GM04503 (cell line): Measurements from ENCODE around the gene MOV10.
A peak's percentile ranks its signal among the peaks of the same experiment; 100 is the strongest.

Experiments
- DNase-seq: peaks from one replicate; pipeline ENCODE4 v3.0.0-alpha.2; 2012; ENCODE audit warnings: low read depth

MOV10 gene

DNA sequence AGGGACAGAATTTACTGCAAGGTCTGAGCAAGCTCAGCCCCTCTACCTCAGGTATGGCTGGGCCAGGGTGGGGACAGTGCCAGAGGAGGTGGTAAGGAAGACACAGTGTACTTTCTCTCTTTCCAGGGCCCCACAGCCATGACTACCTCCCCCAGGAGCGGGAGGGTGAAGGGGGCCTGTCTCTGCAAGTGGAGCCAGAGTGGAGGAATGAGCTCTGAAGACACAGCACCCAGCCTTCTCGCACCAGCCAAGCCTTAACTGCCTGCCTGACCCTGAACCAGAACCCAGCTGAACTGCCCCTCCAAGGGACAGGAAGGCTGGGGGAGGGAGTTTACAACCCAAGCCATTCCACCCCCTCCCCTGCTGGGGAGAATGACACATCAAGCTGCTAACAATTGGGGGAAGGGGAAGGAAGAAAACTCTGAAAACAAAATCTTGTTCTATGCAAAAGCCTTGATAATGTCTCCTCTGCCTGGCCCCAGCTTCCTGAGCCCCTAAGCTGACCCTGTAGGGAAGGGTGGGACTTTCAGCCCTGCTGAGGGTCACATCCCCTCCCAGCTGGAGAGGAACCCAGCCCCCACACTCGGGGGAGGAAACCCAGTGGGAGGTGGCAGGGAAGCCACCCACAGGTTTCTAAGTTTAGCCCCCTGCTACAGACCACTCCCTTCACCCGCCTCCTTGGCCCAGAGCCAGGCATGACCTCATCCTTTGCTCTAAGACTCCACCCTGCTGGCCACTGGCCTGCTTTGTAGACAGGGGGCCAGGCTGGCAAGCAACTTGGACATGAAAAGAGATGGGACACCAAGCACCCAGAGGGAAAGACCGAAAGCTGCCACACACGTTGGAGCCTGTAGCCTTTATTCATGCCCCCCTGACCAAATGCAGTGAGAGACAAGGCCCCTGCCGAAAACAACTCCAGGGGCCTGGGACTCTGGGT is 26.1 kb downstream of the MOV10 start:
- peak; percentile 55 for DNase-seq

DNA sequence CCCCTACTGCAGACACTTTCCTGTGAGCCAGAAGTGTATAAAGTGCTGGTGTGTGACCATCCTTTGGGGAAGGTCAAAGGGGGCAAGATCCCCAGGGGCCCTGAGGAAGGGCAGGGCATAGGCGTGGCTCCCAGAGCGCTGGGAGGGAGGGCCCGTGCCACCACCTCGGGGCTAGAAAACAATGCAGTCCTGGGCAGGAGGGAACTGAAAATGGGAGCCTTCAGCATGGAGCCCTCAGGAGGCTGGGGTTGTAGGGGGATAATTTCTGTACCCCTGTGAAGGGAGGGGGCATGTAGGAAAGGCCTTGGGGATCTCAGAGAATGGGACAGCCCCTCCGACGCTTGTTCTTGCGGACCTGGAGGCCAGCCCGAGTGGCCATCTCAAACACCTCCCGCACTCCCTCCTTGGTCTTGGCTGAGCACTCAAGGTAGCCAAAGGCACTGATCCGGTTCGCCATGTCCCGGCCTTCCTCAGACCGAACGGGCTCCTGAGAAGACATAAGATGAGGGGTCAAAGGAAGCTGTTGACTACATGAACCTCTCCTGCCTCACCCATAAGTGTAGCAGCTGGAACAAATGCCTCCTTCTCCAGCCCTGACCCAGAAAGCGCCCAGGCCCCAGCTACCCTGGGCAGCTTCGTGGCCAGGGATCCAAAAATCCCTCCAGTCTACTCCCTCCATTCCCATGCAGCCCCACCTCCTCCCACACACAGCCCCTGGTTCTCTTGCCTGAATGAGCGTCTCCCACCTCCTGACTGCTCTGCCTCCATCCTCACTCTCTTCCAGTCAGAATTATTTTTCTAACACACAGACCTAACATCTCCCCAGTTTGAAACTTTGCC is 27.0 kb downstream of the MOV10 start:
- no peak for DNase-seq

DNA sequence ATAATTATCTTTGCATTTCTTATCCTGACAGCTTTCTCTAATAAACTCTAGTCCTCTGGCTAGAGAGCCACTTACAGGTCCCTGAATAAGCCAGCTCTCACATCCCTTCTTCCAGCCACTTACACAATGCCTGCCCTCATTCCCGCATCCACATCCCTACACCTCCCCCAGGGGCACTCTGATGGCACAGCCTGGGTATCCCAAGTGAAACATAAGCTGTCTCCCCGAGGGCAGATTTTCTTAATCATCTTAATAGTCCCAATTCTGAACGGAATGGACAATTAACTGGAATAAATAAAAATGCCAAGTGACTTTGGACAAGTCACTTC is 27.6 kb downstream of the MOV10 start:
- no peak for DNase-seq

DNA sequence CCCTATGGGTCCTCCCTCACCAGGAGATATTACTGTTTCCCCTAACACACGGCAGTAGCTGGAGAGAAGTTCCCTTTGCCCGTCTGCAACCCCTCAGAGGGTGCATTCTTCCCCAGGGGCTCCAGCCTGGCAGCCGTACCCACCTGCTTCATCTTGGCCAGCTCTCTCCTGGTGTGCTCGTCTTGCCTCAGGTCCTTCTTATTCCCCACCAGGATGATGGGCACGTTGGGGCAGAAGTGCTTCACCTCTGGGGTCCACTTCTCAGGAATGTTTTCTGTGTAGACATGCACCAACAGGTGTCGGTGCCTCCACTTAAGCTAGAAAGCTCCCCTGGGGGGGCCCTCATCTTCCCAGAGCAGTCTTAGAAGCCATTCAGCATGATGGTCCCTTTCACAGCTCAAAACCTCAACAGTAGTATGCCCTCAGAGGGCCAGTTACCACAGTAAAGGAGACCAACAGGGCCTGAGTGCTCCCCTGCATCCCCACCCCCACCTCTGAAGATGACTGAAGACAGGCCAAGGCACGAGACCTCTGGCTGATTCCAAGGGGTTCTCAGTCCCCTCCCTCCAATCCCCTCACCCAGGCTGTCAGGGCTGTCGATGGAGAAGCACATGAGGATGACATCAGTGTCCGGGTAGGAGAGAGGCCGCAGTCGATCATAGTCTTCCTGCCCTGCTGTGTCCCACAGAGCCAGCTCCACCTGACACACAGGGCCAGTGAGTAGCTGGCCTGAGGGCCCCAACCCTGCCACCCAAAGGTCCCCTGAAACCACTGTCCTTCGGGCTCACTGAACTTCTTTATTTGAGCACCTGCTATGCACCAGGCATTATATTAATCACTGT is 28.2 kb downstream of the MOV10 start:
- no peak for DNase-seq

DNA sequence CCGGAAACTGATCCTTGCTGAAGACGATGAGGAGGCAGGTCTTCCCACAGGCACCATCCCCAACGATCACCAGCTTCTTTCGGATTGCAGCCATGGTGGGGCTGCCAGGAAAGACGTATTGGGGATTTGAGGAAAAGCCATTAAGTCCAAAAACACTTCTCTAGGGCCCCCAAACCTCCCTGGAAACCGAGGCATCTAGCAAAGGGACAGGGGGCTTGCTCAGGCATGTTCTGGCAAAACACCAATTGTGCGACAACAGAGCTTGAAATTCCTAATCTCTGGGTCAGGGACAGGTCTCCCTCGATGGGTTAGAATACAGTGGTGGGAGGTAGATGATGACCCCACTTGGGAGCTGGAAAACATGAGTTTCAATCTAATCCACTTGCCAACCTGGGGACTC is 29.2 kb downstream of the MOV10 start:
- no peak for DNase-seq

DNA sequence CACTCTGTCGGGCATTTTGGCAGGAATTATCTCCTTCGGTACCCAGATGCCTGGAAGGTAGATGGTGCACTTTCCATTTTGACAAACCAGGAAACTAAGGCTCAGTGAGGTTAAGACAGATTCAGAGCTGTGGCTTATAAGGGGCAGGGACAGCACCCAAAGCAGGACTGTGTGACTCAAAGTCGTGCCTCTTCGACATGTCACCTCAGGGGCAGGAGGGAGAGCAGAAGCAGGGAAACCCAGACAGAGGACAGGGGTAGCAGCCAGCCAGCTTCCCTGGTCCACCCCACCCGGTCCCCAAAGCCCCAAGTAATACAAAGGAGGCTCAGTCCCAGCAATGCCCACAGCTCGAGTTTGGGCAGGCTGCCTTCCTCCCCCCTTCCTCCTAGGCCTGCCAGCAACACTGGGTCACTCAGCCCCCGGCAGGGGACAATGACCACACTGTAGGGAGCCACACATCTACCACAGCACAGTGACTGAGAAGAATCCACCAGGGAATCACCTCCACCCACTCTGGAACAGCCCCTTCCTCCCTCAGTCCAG is 30.0 kb downstream of the MOV10 start:
- DNase-seq = no peak

DNA sequence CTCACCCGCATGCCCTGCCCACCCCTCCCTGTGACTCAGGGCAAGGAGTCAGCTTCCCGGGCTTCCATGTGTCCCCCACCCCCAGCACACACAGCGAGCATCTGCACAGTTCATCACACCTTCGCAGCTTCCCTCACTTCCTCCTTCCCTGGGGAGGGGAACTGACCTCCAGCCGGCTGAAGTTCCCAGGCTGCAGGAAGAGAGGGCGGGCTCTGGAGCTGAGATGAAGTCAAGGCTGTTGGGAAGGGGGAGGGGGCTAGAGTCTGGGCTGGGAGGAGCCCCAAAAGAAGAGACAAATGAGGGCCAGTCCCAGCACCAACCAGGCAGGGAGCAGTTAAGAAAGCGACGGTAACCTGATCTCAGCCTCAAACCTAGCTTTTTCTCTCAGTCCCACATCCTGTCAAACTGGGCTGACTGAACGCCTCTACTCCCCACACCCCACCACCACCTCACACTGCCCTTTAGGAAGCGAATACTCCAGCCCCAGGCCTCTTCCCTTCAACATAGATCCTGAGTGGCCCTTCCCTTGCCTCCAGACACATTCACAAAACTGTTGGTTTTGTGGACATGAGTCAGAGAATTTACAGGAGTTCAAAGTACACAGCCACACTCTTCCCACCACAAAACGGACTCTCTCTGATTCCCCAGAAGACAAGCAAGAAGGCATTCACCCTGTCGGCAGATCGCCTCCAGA is 30.6 kb downstream of the MOV10 start:
- DNase-seq = peak; percentile 91

DNA sequence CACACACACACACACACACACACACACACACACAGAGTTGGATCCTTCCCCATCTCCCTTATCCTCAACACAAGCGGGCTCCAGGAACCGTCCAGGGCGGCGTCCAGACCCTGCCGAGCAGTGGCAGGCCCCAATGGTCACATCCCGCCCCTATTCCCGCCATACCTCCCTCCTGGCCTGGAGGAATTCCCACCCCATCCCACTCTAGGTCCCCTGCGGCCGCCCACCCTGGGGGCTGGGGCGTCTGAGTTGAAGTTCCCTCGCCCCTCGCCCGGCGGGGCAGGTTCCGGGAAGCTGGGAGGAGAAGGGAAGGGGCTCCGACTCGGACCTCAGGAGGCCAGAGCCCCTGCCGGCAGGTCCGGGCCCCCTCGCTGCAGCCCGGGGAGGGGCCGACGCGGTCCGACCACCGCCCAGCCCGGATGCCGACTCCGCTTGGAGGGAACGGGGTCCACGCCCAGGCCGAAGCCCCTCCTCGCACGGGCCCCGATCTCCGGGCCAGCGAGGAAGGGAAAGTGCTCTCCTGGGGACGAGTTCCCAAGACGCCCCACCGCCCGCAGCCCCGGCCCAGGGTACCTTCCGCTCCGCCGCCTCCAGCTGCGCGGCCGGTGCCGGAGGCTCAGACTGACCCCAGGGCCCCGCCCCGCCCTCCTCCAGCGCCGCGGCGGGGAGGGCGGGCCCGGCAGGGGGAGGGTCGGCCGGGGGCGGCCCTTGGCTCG is 32.2 kb downstream of the MOV10 start, which contains the start of gene RHOC:
RHOC (minus strand) TSS at position 623 of the 716 bp plus-strand sequence. CDS start 3,328 bp downstream, outside the sequence.
- DNase-seq = no peak

DNA sequence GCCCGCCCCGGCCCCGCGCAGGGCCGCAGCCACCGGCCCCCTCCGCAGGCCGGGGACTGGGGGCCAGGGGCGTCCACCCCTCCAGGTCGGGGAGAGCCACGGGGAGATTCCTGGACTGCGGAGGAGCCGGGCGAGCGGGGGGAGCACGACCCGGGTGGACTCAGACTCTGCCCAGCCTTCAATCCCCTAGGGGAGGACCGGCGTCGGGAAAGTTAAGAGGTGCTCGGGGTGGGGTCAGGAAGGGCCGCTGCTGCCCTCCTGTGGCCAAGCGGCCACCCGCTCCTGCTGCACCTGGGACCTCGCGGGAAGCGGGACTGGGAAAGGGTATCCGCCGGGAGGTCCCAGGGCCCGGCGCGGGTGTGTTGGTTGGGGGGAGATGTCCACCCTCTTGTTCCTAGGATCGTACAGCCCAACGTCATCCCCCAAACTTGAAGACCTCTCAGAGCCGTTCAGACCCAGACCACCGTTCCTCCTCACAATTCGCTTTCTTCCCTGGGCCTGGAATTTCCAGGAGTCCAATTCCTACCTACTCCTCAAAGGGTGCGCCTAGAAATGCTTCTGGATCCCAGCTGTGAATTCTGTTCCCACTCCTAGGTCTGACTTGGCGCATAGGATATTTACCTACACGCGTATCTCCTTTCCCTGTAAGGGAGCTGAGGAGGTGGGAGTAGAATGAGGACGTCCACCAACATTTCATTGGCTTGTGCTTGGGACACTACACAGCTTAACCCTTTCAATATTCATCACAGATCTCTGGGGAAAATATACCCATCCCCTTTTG is 33.0 kb downstream of the MOV10 start:
- DNase-seq = no peak

DNA sequence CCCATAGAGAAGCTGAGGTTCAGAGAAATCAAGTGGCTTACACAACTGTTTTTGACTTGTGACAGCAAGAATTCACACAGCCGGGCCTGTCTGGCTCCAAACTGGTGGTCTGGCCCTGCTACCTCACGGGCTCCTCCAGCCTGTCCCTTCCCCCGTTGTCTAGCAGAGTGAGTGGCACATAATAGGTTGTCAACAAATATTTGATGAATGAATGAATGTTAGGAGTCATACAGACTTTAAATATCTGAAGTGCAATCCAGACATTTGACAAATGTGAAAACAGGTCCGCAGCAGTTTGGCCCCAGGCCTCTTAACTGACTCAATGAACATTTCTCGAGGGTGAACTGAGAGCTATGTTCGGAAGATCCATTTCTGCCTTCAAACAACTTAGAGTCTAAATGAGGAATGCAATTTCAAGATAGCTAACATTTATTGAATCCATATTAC is 33.6 kb downstream of the MOV10 start:
- DNase-seq = no peak

DNA sequence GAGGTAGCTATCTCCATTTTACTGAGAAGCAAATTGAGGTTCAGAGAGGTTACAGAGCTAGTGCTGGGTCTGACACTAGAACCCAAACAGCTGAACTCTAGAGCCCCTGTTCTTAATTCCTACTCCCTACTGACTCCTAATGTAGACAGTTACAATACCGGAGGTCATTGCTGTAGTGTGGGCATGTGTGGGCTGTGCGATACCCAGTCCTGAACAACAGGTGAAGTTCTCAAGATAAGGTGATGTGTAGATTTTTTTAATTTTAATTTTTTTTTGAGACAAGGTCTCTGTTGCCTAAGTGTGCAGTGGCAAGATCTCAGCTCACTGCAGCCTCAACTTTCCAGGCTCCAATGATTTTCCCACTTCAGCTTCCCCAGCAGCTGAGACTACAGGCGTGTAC is 34.0 kb downstream of the MOV10 start:
- no peak for DNase-seq

DNA sequence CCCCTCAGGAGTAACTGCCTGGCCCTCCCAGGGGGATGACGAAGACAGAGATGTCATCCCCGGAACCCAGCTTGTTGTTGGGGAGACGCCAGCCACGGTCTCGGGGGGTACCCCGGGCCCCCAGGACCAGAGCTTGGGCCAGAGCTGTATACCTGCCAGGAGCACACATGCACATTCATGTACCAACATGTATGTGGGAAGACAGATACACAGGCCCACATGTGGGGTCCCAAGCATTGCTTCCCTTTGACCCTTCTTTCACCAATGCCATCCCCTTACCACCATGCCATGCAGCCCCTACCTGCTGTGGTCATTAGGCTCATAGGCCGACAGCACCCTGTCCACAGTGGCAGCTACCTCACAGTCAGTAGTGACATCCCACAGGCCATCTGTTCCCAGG is 35.7 kb downstream of the MOV10 start:
- no peak for DNase-seq

DNA sequence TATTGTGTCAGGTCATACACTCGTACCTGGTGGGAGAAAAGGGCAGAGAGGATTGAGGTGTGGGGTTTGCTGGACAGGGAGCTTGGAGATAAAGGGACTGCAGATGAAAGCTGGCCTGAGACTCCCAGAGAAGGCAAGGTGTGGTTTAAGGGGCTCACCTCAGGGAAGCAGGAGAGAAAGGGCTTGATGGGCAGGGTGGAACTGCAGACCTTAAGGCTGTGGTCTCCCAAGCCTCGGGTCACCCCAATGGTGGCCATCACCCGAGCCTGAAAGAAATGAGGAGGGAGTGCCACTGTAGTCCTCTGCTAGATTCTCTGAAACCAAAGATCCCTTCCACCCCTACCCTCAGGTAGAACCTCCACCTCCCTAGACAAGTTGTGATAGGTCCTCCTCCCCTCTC is 36.1 kb downstream of the MOV10 start:
- no peak for DNase-seq

DNA sequence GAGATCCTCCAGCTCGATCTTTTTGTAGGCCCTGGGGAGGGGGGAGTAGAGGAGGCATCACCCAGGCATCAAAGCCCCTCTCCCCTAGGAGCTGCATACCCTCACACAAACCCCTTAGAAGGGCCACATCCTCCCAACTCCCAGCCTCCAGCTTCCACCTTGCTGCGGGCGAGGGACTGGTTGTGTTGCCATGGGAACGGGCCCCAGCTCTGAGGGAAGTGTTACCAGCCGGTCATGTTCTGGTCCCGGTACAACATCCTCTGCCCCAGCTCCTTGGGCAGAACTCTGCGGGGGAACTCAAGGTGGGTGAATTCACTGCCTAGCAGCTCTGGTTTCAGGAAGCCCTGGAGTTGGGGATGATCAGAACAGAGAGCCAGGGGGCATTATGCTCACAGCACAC is 36.6 kb downstream of the MOV10 start:
- no peak for DNase-seq

DNA sequence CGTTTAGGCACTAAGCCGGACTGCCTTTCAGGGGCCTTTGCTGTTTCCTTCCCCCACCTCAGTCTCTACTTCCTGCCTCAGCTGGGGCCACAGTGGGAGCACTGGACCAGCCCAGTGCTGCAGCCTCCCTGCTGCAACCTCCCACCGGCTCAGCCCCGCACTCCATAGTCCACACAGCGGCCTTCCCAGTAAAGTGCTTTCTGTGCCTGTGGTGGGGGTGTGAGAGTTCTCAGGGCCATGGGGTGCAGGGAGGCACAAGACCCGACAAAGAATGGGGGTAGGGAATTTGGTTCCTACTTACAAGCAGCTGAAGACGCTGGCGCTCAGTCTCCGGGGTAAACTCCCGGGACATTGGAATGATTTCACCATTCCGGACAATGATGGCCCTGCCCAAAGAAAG is 37.2 kb downstream of the MOV10 start:
- DNase-seq = no peak

DNA sequence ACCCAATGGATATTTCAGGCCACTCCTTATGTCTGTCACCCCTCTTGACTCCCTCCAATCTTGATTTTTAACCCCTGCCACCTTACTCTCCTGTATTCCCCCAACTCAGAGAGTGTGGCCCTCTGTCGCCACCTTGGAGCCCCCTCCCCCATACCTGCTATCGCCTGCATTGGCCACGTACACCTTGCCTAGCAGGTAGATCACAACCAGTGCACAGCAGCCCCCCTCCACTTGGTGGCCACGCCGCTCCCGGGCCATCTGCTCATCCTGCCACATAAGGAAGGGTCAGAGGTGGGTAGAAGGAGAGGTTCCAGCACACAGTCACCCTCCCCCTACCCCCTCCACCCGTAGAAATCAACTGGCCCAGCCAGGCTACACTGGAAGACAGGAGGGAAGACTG is 37.7 kb downstream of the MOV10 start:
- no peak for DNase-seq

DNA sequence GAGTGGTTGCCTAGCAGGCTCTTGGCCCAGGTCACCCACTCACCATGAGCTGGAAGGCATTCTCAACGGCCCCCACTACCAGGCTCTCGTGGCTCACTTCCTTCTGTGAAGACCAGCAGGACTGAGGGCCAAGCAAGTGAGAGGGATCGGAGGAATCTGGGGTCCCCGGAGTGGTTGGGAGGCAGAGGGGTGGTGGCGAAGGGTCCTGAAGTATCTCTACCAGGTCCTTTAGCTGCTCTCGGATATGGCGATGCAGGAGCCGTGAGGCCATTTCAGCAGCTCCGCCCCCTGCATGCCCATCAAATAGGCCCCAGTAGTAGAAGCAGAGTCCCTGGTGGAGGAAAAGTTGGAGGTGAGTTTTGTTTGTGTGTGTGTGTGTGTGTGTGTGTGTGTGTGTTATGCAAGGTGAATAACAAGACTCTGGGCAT is 38.3 kb downstream of the MOV10 start:
- DNase-seq = no peak

DNA sequence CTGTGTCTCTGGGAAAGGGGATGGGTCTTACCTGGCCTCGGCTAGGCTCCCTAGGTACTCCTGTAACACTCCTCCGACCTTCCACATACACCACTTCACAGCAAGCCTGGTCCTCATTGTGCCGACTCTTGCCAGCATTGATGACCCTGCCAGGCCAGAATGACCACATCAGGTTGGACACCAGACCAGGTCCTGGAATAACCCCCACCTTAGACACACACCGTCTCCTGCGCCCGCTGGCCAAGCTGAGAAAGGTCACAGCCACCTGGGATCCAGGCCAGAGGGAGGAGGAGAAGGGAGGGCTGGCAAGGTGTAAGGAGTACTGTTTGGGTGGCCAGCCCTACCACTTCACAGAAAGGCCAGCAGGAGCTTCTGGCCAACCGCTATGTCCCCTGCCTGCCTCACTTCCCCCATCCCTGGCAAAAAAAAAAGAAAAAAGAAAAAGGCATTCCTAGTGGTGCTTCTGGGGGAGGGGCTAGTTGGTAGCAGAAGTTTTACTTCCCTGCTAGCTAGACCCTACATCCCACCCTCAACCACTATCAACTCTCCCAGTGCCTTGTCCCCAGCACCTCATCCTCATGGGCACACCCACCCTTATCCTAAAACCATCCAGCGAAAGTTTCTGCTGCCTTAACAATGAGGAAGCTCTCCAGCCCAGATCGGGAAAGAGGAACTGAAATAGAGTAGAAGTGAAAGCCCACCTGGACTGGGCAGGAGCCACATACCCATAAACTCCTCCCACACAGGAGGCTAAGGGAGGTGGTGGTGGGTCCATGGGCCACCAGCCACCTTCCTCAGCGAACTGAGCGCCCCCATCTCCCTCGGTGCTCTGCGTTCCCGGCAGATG is 39.2 kb downstream of the MOV10 start:
- no peak for DNase-seq
